Bronchial epithelial cell (primary cell): ENCODE measurements around the gene NLGN4Y. TPM values are rescaled to one million over a fixed set of nuclear protein-coding genes. Genes with fewer than 3 reads are reported as not detected.

ENCODE experiments used
- DNase-seq: peaks from one replicate; pipeline ENCODE4 v3.0.0-alpha.2; 2010; ENCODE audit warnings: low read depth
- FAIRE-seq: peaks from 2 replicates; lab custom pipeline; 2011; peaks lifted over from hg19 to GRCh38; lab: Jason Lieb, UNC
- H3K27me3 ChIP-seq: 2 replicates; pipeline ENCODE4 v1.5.1; 2011; ENCODE audit warnings: low read length; ENCODE audit not compliant: control insufficient read depth, insufficient read depth
- H3K36me3 ChIP-seq: 2 replicates; pipeline ENCODE4 v1.5.1; 2011; ENCODE audit warnings: low read length; ENCODE audit not compliant: control insufficient read depth, insufficient read depth
- H3K4me3 ChIP-seq: 2 replicates; pipeline ENCODE4 v1.5.1; 2011; ENCODE audit warnings: mild to moderate bottlenecking, low read depth, low read length, control low read depth
- CTCF ChIP-seq: IDR thresholded peaks from 2 replicates; pipeline ENCODE4 v1.5.1; 2011; ENCODE audit warnings: mild to moderate bottlenecking, moderate library complexity, low read length, control low read depth, inconsistent platforms; ENCODE audit not compliant: insufficient read depth, severe bottlenecking
- total RNA-seq: library from RNA; depleted of rRNA; stranded (reverse); fragments of >200 nt; gene quantifications from 2 replicates; pipeline ENCODE4 v1.2.1, GENCODE V29; 2014

The NLGN4Y gene
- total RNA-seq, 1 donor from 2014 or later = 14.2 TPM

- Histone ChIP-seq H3K4me3 (no peak overlapping the region), H3K36me3 (no peaks in the 10 kb centered on the region), H3K27me3 (no peaks in the 10 kb centered on the region)
- no peak for DNase-seq
- TF ChIP-seq CTCF = no peak
- no peak for FAIRE-seq
These were observed 1.9 kb upstream of the NLGN4Y start for GRCh38 chrY:14522379-14522950.

GRCh38 chrY:14523491-14524271 lies 648 bp upstream of the NLGN4Y start:
- Histone ChIP-seq H3K36me3 (no peaks in the 10 kb centered on the region), H3K27me3 (no peaks in the 10 kb centered on the region), H3K4me3 (peak overlapping the region; percentile 53)
- no peak for TF ChIP-seq CTCF
- FAIRE-seq = no peak
- DNase-seq = no peak

- H3K27me3 ChIP-seq = no peaks in the 10 kb centered on the region
- peak; percentile 9 for TF ChIP-seq CTCF
- H3K36me3 ChIP-seq = no peaks in the 10 kb centered on the region
- DNase-seq = no peak
- FAIRE-seq = no peak
- peak overlapping the region; percentile 53 for H3K4me3 ChIP-seq
These were observed 986 bp downstream of the NLGN4Y start for GRCh38 chrY:14525315-14525714.

- H3K4me3 ChIP-seq = no peak overlapping the region
- DNase-seq = no peak
- no peaks in the 10 kb centered on the region for H3K27me3 ChIP-seq
- no peak for TF ChIP-seq CTCF
- FAIRE-seq = no peak
- H3K36me3 ChIP-seq = no peaks in the 10 kb centered on the region
These were observed 4.0 kb downstream of the NLGN4Y start for GRCh38 chrY:14528361-14528760.

GRCh38 chrY:14536703-14537102 lies 12.4 kb downstream of the NLGN4Y start:
- no peak for FAIRE-seq
- Histone ChIP-seq H3K4me3 (no peak overlapping the region), H3K36me3 (no peaks in the 10 kb centered on the region), H3K27me3 (no peaks in the 10 kb centered on the region)
- peak; percentile 74 for DNase-seq
- no peak for TF ChIP-seq CTCF
